Caco-2 (cell line): ENCODE data around the gene ZNF804B. TPM values are rescaled to one million over a fixed set of nuclear protein-coding genes. Genes with fewer than 3 reads are reported as not detected.

Experiments
- BruUV-seq: library from RNA; stranded (reverse); fragments of 400-500 nt; replicated peaks from 2 replicates; lab custom pipeline; 2021; lab: Mats Ljungman, UMichigan
- CTCF ChIA-PET: fragments of 300-600 bp; sonication (Branson Sonifier 250); formaldehyde crosslinking; loops from one replicate; lab custom pipeline; 2022; ENCODE audit warnings: antibody characterized with exemption; lab: Charles Lee
- POLR2A ChIA-PET: fragments of 300-600 bp; sonication (Branson Sonifier 250); formaldehyde crosslinking; loops from one replicate; lab custom pipeline; 2022; ENCODE audit warnings: antibody characterized with exemption; lab: Charles Lee
- DNase-seq, 2 experiments: peaks; one replicate each; pipeline versions ENCODE4 v3.0.0 to v3.0.0-alpha.2; 2020 to 2022
- H3K27me3 ChIP-seq: replicated peaks from 2 replicates; pipeline ENCODE4 v1.6.0; 2011; ENCODE audit warnings: low read length; ENCODE audit not compliant: control insufficient read depth, insufficient read depth
- H3K36me3 ChIP-seq: 2 replicates; pipeline ENCODE4 v1.5.1; 2011; ENCODE audit warnings: low read length; ENCODE audit not compliant: control insufficient read depth, insufficient read depth
- H3K4me1 ChIP-seq: fragments of 250-450 bp; sonication (Bioruptor Pico); 2 replicates; pipeline ENCODE4 v1.5.1; 2020; ENCODE audit warnings: mild to moderate bottlenecking
- H3K4me3 ChIP-seq: 2 replicates; pipeline ENCODE4 v1.5.1; 2011; ENCODE audit warnings: low read depth, mild to moderate bottlenecking, control low read depth, low read length
- H3K9me3 ChIP-seq: fragments of 250-450 bp; sonication (Bioruptor Pico); 2 replicates; pipeline ENCODE4 v1.5.1; 2020; ENCODE audit warnings: mild to moderate bottlenecking, moderate library complexity
- H3K27ac Mint-ChIP-seq: one replicate; pipeline ENCODE4 v1.8.0; 2022; ENCODE audit warnings: mixed read lengths; ENCODE audit not compliant: unreplicated experiment
- H3K27me3 Mint-ChIP-seq: one replicate; pipeline ENCODE4 v1.8.0; 2022; ENCODE audit warnings: mixed read lengths; ENCODE audit not compliant: insufficient read depth, unreplicated experiment
- H3K36me3 Mint-ChIP-seq: one replicate; pipeline ENCODE4 v1.8.0; 2022; ENCODE audit warnings: mild to moderate bottlenecking, mixed read lengths; ENCODE audit not compliant: insufficient read depth, unreplicated experiment
- H3K4me1 Mint-ChIP-seq: one replicate; pipeline ENCODE4 v1.8.0; 2022; ENCODE audit warnings: low read depth, mixed read lengths; ENCODE audit not compliant: unreplicated experiment
- H3K4me3 Mint-ChIP-seq: one replicate; pipeline ENCODE4 v1.8.0; 2022; ENCODE audit warnings: mild to moderate bottlenecking, moderate library complexity, mixed read lengths; ENCODE audit not compliant: unreplicated experiment
- H3K9me3 Mint-ChIP-seq: one replicate; pipeline ENCODE4 v1.8.0; 2022; ENCODE audit warnings: mixed read lengths; ENCODE audit not compliant: unreplicated experiment
- CTCF ChIP-seq, 2 experiments: fragments of 200-600 bp in 1 of 2; IDR thresholded peaks; 1 replicate in 1 of 2; 2 replicates in 1 of 2; pipeline versions ENCODE4 v1.5.1 to v1.8.0; 2011 to 2022; ENCODE audit warnings: antibody characterized with exemption in 1 of 2, control low read depth in 1 of 2, inconsistent platforms in 1 of 2, low read depth in 1 of 2, low read length in 1 of 2, mild to moderate bottlenecking in 1 of 2, moderate library complexity in 1 of 2; ENCODE audit not compliant: insufficient read depth in 1 of 2, severe bottlenecking in 1 of 2, unreplicated experiment in 1 of 2
- intact Hi-C: fragments of 100-400 bp; cut with micrococcal nuclease; formaldehyde crosslinking; loops from one replicate; pipeline ENCODE4 v1.10.0; 2022; ENCODE audit not compliant: unreplicated experiment
- total RNA-seq: library from RNA; stranded (reverse); gene quantifications from 2 replicates; pipeline ENCODE4 v1.2.3, GENCODE V29; 2022

ZNF804B gene
- total RNA-seq, 1 experiment from 2014 or later, result not detected

- H3K4me3 Mint-ChIP-seq, result no peak overlapping the region
- no peak overlapping the region for H3K27ac Mint-ChIP-seq
- H3K4me1 ChIP-seq, result no peaks in the 10 kb centered on the region
- ChIA-PET POLR2A (no interaction called here), CTCF (no interaction called here)
- H3K4me3 ChIP-seq, result no peak overlapping the region
- TF ChIP-seq CTCF (IDR thresholded peaks at IDR 0.05; ENCODE audit: insufficient read depth in 1 of 2, low read depth in 1 of 2, low read length in 1 of 2, severe bottlenecking in 1 of 2, unreplicated experiment in 1 of 2), result no peak
- no peaks in the 10 kb centered on the region for H3K27me3 ChIP-seq
- BruUV-seq, result no TSS peak
- H3K4me1 Mint-ChIP-seq, result no peaks in the 10 kb centered on the region
- intact Hi-C loops, result no loop called here
- H3K9me3 ChIP-seq, result no peaks in the 10 kb centered on the region
- H3K36me3 ChIP-seq, result no peaks in the 10 kb centered on the region
- H3K9me3 Mint-ChIP-seq, result no peaks in the 10 kb centered on the region
- no peak for DNase-seq
- no peaks in the 10 kb centered on the region for H3K36me3 Mint-ChIP-seq
- H3K27me3 Mint-ChIP-seq, result no peaks in the 10 kb centered on the region
These were observed 153.4 kb downstream of the ZNF804B start for GRCh38 chr7:88912852-88913251.

GRCh38 chr7:88915615-88916014, 156.1 kb downstream of the ZNF804B start:
- H3K36me3 ChIP-seq, result no peaks in the 10 kb centered on the region
- Mint-ChIP-seq H3K27ac (no peak overlapping the region), H3K36me3 (no peaks in the 10 kb centered on the region), H3K4me1 (no peaks in the 10 kb centered on the region), H3K27me3 (no peaks in the 10 kb centered on the region), H3K4me3 (no peak overlapping the region), H3K9me3 (no peaks in the 10 kb centered on the region)
- TF ChIP-seq CTCF (IDR thresholded peaks at IDR 0.05; ENCODE audit: insufficient read depth in 1 of 2, low read depth in 1 of 2, low read length in 1 of 2, severe bottlenecking in 1 of 2, unreplicated experiment in 1 of 2), result no peak
- H3K9me3 ChIP-seq, result no peaks in the 10 kb centered on the region
- no peak for DNase-seq
- no peaks in the 10 kb centered on the region for H3K4me1 ChIP-seq
- BruUV-seq, result no TSS peak
- H3K4me3 ChIP-seq, result no peak overlapping the region
- ChIA-PET POLR2A (no interaction called here), CTCF (no interaction called here)
- intact Hi-C loops, result no loop called here
- H3K27me3 ChIP-seq, result no peaks in the 10 kb centered on the region

DNA sequence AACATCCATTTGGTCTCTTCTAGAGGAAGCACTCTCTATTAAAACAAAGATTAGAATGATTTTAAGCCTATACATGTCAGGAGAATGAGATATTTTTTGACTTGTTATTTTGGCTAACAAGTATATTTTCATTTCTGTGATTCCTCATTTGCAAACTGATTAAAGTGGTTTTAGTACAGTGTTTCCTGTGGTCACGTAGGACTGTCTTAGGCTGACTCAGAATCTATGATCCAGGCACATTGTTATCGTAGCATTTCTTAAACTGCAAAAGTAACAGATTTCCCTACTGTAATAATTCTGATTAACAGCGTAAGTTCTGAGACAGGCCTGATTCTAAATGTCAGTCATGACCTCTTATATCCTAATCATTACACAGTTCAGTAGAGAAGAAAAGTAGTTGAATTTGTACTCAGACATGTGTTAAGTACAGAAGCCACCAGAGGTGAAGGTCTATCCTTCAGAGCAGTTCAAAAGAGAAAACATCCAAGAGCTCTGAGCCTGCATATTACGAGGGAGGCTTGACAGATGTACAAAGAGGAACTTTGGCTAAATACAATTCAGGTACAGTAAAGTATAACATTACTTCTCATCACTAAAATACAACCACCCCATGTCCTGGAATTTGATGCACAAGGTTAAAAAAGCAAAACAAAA, 160.1 kb downstream of the ZNF804B start:
- Mint-ChIP-seq H3K4me3 (no peak overlapping the region), H3K4me1 (no peaks in the 10 kb centered on the region), H3K27ac (no peak overlapping the region), H3K9me3 (no peaks in the 10 kb centered on the region), H3K36me3 (no peaks in the 10 kb centered on the region), H3K27me3 (peaks cover 2% of the 10 kb centered on the region)
- POLR2A ChIA-PET, result no interaction called here
- no peaks in the 10 kb centered on the region for H3K27me3 ChIP-seq
- intact Hi-C loops, result no loop called here
- no TSS peak for BruUV-seq
- no peak for TF ChIP-seq CTCF (IDR thresholded peaks at IDR 0.05; ENCODE audit: insufficient read depth in 1 of 2, low read depth in 1 of 2, low read length in 1 of 2, severe bottlenecking in 1 of 2, unreplicated experiment in 1 of 2)
- no peaks in the 10 kb centered on the region for H3K4me1 ChIP-seq
- no peaks in the 10 kb centered on the region for H3K36me3 ChIP-seq
- CTCF ChIA-PET, result no interaction called here
- H3K9me3 ChIP-seq, result no peaks in the 10 kb centered on the region
- H3K4me3 ChIP-seq, result no peak overlapping the region
- no peak for DNase-seq
